SIG-M5 treated with dmso at 0.1 percent for 504 hours (cell line): ENCODE results near the gene OVCA2.

Source experiments
- DNase-seq: peaks from one replicate; lab custom pipeline; 2025; ENCODE audit not compliant: unreplicated experiment; lab: John Stamatoyannopoulos, UW

Gene OVCA2

GRCh38 chr17:2051933-2052559 lies 10.2 kb downstream of the OVCA2 start:
- DNase-seq: no peak

- DNase-seq: peak; percentile 49
These were observed 11.8 kb downstream of the OVCA2 start for GRCh38 chr17:2053380-2054261.

- DNase-seq: no peak
These were observed 12.4 kb downstream of the OVCA2 start for GRCh38 chr17:2054262-2054511.

GRCh38 chr17:2054512-2055291 lies 12.9 kb downstream of the OVCA2 start, which contains the start of gene HIC1:
TSS of gene HIC1 (plus strand) at chr17:2055103. CDS start at chr17:2056691, 1,588 bp downstream.
- DNase-seq: peak; percentile 54

- no peak for DNase-seq
These were observed 13.7 kb downstream of the OVCA2 start for GRCh38 chr17:2055292-2056205.

GRCh38 chr17:2056206-2057174 lies 14.7 kb downstream of the OVCA2 start:
- no peak for DNase-seq

- DNase-seq: no peak
These were observed 15.4 kb downstream of the OVCA2 start for GRCh38 chr17:2057175-2057759.

GRCh38 chr17:2057760-2058585 lies 16.2 kb downstream of the OVCA2 start:
- no peak for DNase-seq

- peak; percentile 57 for DNase-seq
These were observed 17.0 kb downstream of the OVCA2 start for GRCh38 chr17:2058586-2059546.

- DNase-seq: no peak
These were observed 17.9 kb downstream of the OVCA2 start for GRCh38 chr17:2059547-2060384.

GRCh38 chr17:2060385-2060658 lies 18.5 kb downstream of the OVCA2 start:
- DNase-seq: no peak

- no peak for DNase-seq
These were observed 19.0 kb downstream of the OVCA2 start for GRCh38 chr17:2060681-2061440.

- DNase-seq: no peak
These were observed 19.7 kb downstream of the OVCA2 start for GRCh38 chr17:2061441-2061958.

GRCh38 chr17:2062571-2063183 lies 20.9 kb downstream of the OVCA2 start:
- no peak for DNase-seq
